ENCODE measurements around the gene SUCLG2. TPM values are rescaled to one million over a fixed set of nuclear protein-coding genes. Genes with fewer than 3 reads are reported as not detected.

Gene SUCLG2
- total RNA-seq, 1 donor from 2014 or later = 20.8 TPM

- H3K79me2 ChIP-seq (ENCODE audit: insufficient read depth, low read length) = no peaks in the 10 kb centered on the region
- DNase-seq (ENCODE audit: low read depth) (no peak), FAIRE-seq (no peak)
- Mint-ChIP-seq H3K36me3 (ENCODE audit: low read depth, unreplicated experiment) (peaks cover 3% of the 10 kb centered on the region), H3K27me3 (ENCODE audit: low read depth, unreplicated experiment) (no peaks in the 10 kb centered on the region), H3K27ac (ENCODE audit: unreplicated experiment) (no peak overlapping the region), H3K4me1 (ENCODE audit: low read depth, unreplicated experiment) (peaks cover 9% of the 10 kb centered on the region), H3K9me3 (ENCODE audit: unreplicated experiment) (no peaks in the 10 kb centered on the region), H3K4me3 (ENCODE audit: unreplicated experiment) (no peak overlapping the region)
- TF ChIP-seq CTCF (IDR thresholded peaks at IDR 0.05; ENCODE audit: insufficient read depth, low read depth, low read length) = no peak
- TF ChIP-seq EZH2 (IDR thresholded peaks at IDR 0.05; ENCODE audit: insufficient read depth, low read length) = no peak
- no peaks in the 10 kb centered on the region for H3K27me3 ChIP-seq (ENCODE audit: insufficient read depth, low read length)
- no peaks in the 10 kb centered on the region for H3K9me3 ChIP-seq (ENCODE audit: insufficient read depth, low read depth, low read length)
- H3K4me3 ChIP-seq (ENCODE audit: insufficient read depth, low read depth, low read length) = no peak overlapping the region
- peaks cover 10% of the 10 kb centered on the region for H3K36me3 ChIP-seq (ENCODE audit: insufficient read depth, low read length)
- H3K4me1 ChIP-seq (ENCODE audit: insufficient read depth, low read length) = no peaks in the 10 kb centered on the region
- H3K4me2 ChIP-seq (ENCODE audit: low read length) = no peak overlapping the region
- no peak overlapping the region for H3K9ac ChIP-seq (ENCODE audit: low read length)
- no peak overlapping the region for H3K27ac ChIP-seq (ENCODE audit: low read depth, low read length)
- H4K20me1 ChIP-seq (ENCODE audit: insufficient read depth, low read length) = no peaks in the 10 kb centered on the region
- H2AFZ ChIP-seq (ENCODE audit: low read depth, low read length) = no peak overlapping the region
These were observed 136.2 kb downstream of the SUCLG2 start for GRCh38 chr3:67518236-67518635.

- Histone ChIP-seq H3K79me2 (ENCODE audit: insufficient read depth, low read length) (no peaks in the 10 kb centered on the region), H4K20me1 (ENCODE audit: insufficient read depth, low read length) (no peaks in the 10 kb centered on the region), H3K27me3 (ENCODE audit: insufficient read depth, low read length) (no peaks in the 10 kb centered on the region), H2AFZ (ENCODE audit: low read depth, low read length) (no peak overlapping the region), H3K4me3 (ENCODE audit: insufficient read depth, low read depth, low read length) (no peak overlapping the region), H3K9me3 (ENCODE audit: insufficient read depth, low read depth, low read length) (no peaks in the 10 kb centered on the region), H3K4me2 (ENCODE audit: low read length) (no peak overlapping the region), H3K27ac (ENCODE audit: low read depth, low read length) (no peak overlapping the region), H3K36me3 (ENCODE audit: insufficient read depth, low read length) (peaks cover 10% of the 10 kb centered on the region), H3K4me1 (ENCODE audit: insufficient read depth, low read length) (no peaks in the 10 kb centered on the region), H3K9ac (ENCODE audit: low read length) (no peak overlapping the region)
- DNase-seq (ENCODE audit: low read depth) (no peak), FAIRE-seq (no peak)
- H3K27me3 Mint-ChIP-seq (ENCODE audit: low read depth, unreplicated experiment) = no peaks in the 10 kb centered on the region
- no peak for TF ChIP-seq CTCF (IDR thresholded peaks at IDR 0.05; ENCODE audit: insufficient read depth, low read depth, low read length)
- no peak for TF ChIP-seq EZH2 (IDR thresholded peaks at IDR 0.05; ENCODE audit: insufficient read depth, low read length)
- no peak overlapping the region for H3K4me3 Mint-ChIP-seq (ENCODE audit: unreplicated experiment)
- H3K27ac Mint-ChIP-seq (ENCODE audit: unreplicated experiment) = no peak overlapping the region
- H3K4me1 Mint-ChIP-seq (ENCODE audit: low read depth, unreplicated experiment) = peaks cover 9% of the 10 kb centered on the region
- peaks cover 3% of the 10 kb centered on the region for H3K36me3 Mint-ChIP-seq (ENCODE audit: low read depth, unreplicated experiment)
- H3K9me3 Mint-ChIP-seq (ENCODE audit: unreplicated experiment) = no peaks in the 10 kb centered on the region
These were observed 136.6 kb downstream of the SUCLG2 start for GRCh38 chr3:67517781-67518180.

- H3K27ac Mint-ChIP-seq (ENCODE audit: unreplicated experiment) = no peak overlapping the region
- H3K79me2 ChIP-seq (ENCODE audit: insufficient read depth, low read length) = no peaks in the 10 kb centered on the region
- no peak overlapping the region for H3K4me2 ChIP-seq (ENCODE audit: low read length)
- no peaks in the 10 kb centered on the region for H3K4me1 ChIP-seq (ENCODE audit: insufficient read depth, low read length)
- no peak overlapping the region for H3K4me3 ChIP-seq (ENCODE audit: insufficient read depth, low read depth, low read length)
- H3K9me3 Mint-ChIP-seq (ENCODE audit: unreplicated experiment) = no peaks in the 10 kb centered on the region
- TF ChIP-seq EZH2 (IDR thresholded peaks at IDR 0.05; ENCODE audit: insufficient read depth, low read length) (no peak), CTCF (IDR thresholded peaks at IDR 0.05; ENCODE audit: insufficient read depth, low read depth, low read length) (no peak)
- H3K36me3 ChIP-seq (ENCODE audit: insufficient read depth, low read length) = peaks cover 10% of the 10 kb centered on the region
- H3K9ac ChIP-seq (ENCODE audit: low read length) = no peak overlapping the region
- no peaks in the 10 kb centered on the region for H3K27me3 Mint-ChIP-seq (ENCODE audit: low read depth, unreplicated experiment)
- no peak overlapping the region for H2AFZ ChIP-seq (ENCODE audit: low read depth, low read length)
- no peaks in the 10 kb centered on the region for H4K20me1 ChIP-seq (ENCODE audit: insufficient read depth, low read length)
- no peaks in the 10 kb centered on the region for H3K9me3 ChIP-seq (ENCODE audit: insufficient read depth, low read depth, low read length)
- H3K4me1 Mint-ChIP-seq (ENCODE audit: low read depth, unreplicated experiment) = peaks cover 9% of the 10 kb centered on the region
- H3K27me3 ChIP-seq (ENCODE audit: insufficient read depth, low read length) = no peaks in the 10 kb centered on the region
- DNase-seq (ENCODE audit: low read depth) (no peak), FAIRE-seq (no peak)
- peaks cover 3% of the 10 kb centered on the region for H3K36me3 Mint-ChIP-seq (ENCODE audit: low read depth, unreplicated experiment)
- no peak overlapping the region for H3K4me3 Mint-ChIP-seq (ENCODE audit: unreplicated experiment)
- H3K27ac ChIP-seq (ENCODE audit: low read depth, low read length) = no peak overlapping the region
These were observed 137.9 kb downstream of the SUCLG2 start for GRCh38 chr3:67516496-67516895.
